ENCODE data around the gene QSOX1.
A peak's percentile ranks its signal among the peaks of the same experiment; 100 is the strongest.

The QSOX1 gene

GRCh38 chr1:180154325-180155181 is at the start of gene QSOX1:
Gene QSOX1, plus strand, starts transcription at chr1:180154869. Its CDS starts 39 bp downstream, at chr1:180154908.
- H3K27me3 ChIP-seq (replicated peaks; ENCODE audit: control insufficient read depth, insufficient read depth, low read length), result no peaks in the 10 kb centered on the region
- H3K4me3 ChIP-seq (ENCODE audit: low read length), result peak within 1 kb of the TSS; percentile 97
- peaks cover 46% of the 10 kb centered on the region for H3K4me1 ChIP-seq (ENCODE audit: control insufficient read depth, insufficient read depth, low read length)
- H3K36me3 ChIP-seq (ENCODE audit: control insufficient read depth, insufficient read depth, low read length, severe bottlenecking), result no peaks in the 10 kb centered on the region
- peak within 1 kb of the TSS; percentile 96 for H3K9ac ChIP-seq (ENCODE audit: low read length)
- DNase-seq (ENCODE audit: low read depth), result peak; percentile 96
- no peaks in the 10 kb centered on the region for H3K9me3 ChIP-seq (ENCODE audit: control insufficient read depth, low read length)

GRCh38 chr1:180112091-180112490 is 42.6 kb upstream of the QSOX1 start:
- H3K4me3 ChIP-seq (ENCODE audit: low read length), result no peak overlapping the region
- H3K27me3 ChIP-seq (replicated peaks; ENCODE audit: control insufficient read depth, insufficient read depth, low read length), result no peaks in the 10 kb centered on the region
- DNase-seq (ENCODE audit: low read depth), result no peak
- H3K4me1 ChIP-seq (ENCODE audit: control insufficient read depth, insufficient read depth, low read length), result peaks cover 16% of the 10 kb centered on the region
- no peaks in the 10 kb centered on the region for H3K9me3 ChIP-seq (ENCODE audit: control insufficient read depth, low read length)
- no peak overlapping the region for H3K9ac ChIP-seq (ENCODE audit: low read length)
- peaks cover 64% of the 10 kb centered on the region for H3K36me3 ChIP-seq (ENCODE audit: control insufficient read depth, insufficient read depth, low read length, severe bottlenecking)

- H3K27me3 ChIP-seq (replicated peaks; ENCODE audit: control insufficient read depth, insufficient read depth, low read length), result no peaks in the 10 kb centered on the region
- H3K36me3 ChIP-seq (ENCODE audit: control insufficient read depth, insufficient read depth, low read length, severe bottlenecking), result peaks cover 53% of the 10 kb centered on the region
- H3K4me1 ChIP-seq (ENCODE audit: control insufficient read depth, insufficient read depth, low read length), result peaks cover 26% of the 10 kb centered on the region
- H3K4me3 ChIP-seq (ENCODE audit: low read length), result no peak overlapping the region
- peak; percentile 60 for DNase-seq (ENCODE audit: low read depth)
- no peaks in the 10 kb centered on the region for H3K9me3 ChIP-seq (ENCODE audit: control insufficient read depth, low read length)
- peak overlapping the region; percentile 15 for H3K9ac ChIP-seq (ENCODE audit: low read length)
Measured at GRCh38 chr1:180112984-180113647, 41.6 kb upstream of the QSOX1 start.

- no peak for DNase-seq (ENCODE audit: low read depth)
- H3K9me3 ChIP-seq (ENCODE audit: control insufficient read depth, low read length), result no peaks in the 10 kb centered on the region
- peaks cover 27% of the 10 kb centered on the region for H3K4me1 ChIP-seq (ENCODE audit: control insufficient read depth, insufficient read depth, low read length)
- H3K27me3 ChIP-seq (replicated peaks; ENCODE audit: control insufficient read depth, insufficient read depth, low read length), result no peaks in the 10 kb centered on the region
- peaks cover 42% of the 10 kb centered on the region for H3K36me3 ChIP-seq (ENCODE audit: control insufficient read depth, insufficient read depth, low read length, severe bottlenecking)
- no peak overlapping the region for H3K9ac ChIP-seq (ENCODE audit: low read length)
- H3K4me3 ChIP-seq (ENCODE audit: low read length), result no peak overlapping the region
Measured at GRCh38 chr1:180114396-180114945, 40.2 kb upstream of the QSOX1 start.

GRCh38 chr1:180116964-180117763 is 37.5 kb upstream of the QSOX1 start:
- no peak for DNase-seq (ENCODE audit: low read depth)
- Histone ChIP-seq H3K4me3 (ENCODE audit: low read length) (no peak overlapping the region), H3K4me1 (ENCODE audit: control insufficient read depth, insufficient read depth, low read length) (peaks cover 27% of the 10 kb centered on the region), H3K9ac (ENCODE audit: low read length) (no peak overlapping the region), H3K36me3 (ENCODE audit: control insufficient read depth, insufficient read depth, low read length, severe bottlenecking) (peaks cover 15% of the 10 kb centered on the region), H3K9me3 (ENCODE audit: control insufficient read depth, low read length) (no peaks in the 10 kb centered on the region), H3K27me3 (replicated peaks; ENCODE audit: control insufficient read depth, insufficient read depth, low read length) (no peaks in the 10 kb centered on the region)

- peak; percentile 63 for DNase-seq (ENCODE audit: low read depth)
- Histone ChIP-seq H3K4me3 (ENCODE audit: low read length) (no peak overlapping the region), H3K27me3 (replicated peaks; ENCODE audit: control insufficient read depth, insufficient read depth, low read length) (no peaks in the 10 kb centered on the region), H3K9ac (ENCODE audit: low read length) (no peak overlapping the region), H3K36me3 (ENCODE audit: control insufficient read depth, insufficient read depth, low read length, severe bottlenecking) (peaks cover 10% of the 10 kb centered on the region), H3K4me1 (ENCODE audit: control insufficient read depth, insufficient read depth, low read length) (peaks cover 22% of the 10 kb centered on the region), H3K9me3 (ENCODE audit: control insufficient read depth, low read length) (no peaks in the 10 kb centered on the region)
Measured at GRCh38 chr1:180117764-180118116, 36.9 kb upstream of the QSOX1 start.

- peaks cover 4% of the 10 kb centered on the region for H3K36me3 ChIP-seq (ENCODE audit: control insufficient read depth, insufficient read depth, low read length, severe bottlenecking)
- H3K9me3 ChIP-seq (ENCODE audit: control insufficient read depth, low read length), result no peaks in the 10 kb centered on the region
- peaks cover 11% of the 10 kb centered on the region for H3K4me1 ChIP-seq (ENCODE audit: control insufficient read depth, insufficient read depth, low read length)
- DNase-seq (ENCODE audit: low read depth), result no peak
- H3K27me3 ChIP-seq (replicated peaks; ENCODE audit: control insufficient read depth, insufficient read depth, low read length), result no peaks in the 10 kb centered on the region
- H3K4me3 ChIP-seq (ENCODE audit: low read length), result no peak overlapping the region
- H3K9ac ChIP-seq (ENCODE audit: low read length), result no peak overlapping the region
Measured at GRCh38 chr1:180119837-180120236, 34.8 kb upstream of the QSOX1 start.

GRCh38 chr1:180123463-180123936 is 31.2 kb upstream of the QSOX1 start:
- H3K4me1 ChIP-seq (ENCODE audit: control insufficient read depth, insufficient read depth, low read length), result no peaks in the 10 kb centered on the region

GRCh38 chr1:180130651-180131050 is 24.0 kb upstream of the QSOX1 start:
- no peak for DNase-seq (ENCODE audit: low read depth)
- Histone ChIP-seq H3K27me3 (replicated peaks; ENCODE audit: control insufficient read depth, insufficient read depth, low read length) (no peaks in the 10 kb centered on the region), H3K36me3 (ENCODE audit: control insufficient read depth, insufficient read depth, low read length, severe bottlenecking) (no peaks in the 10 kb centered on the region), H3K9ac (ENCODE audit: low read length) (no peak overlapping the region), H3K4me1 (ENCODE audit: control insufficient read depth, insufficient read depth, low read length) (peaks cover 4% of the 10 kb centered on the region), H3K9me3 (ENCODE audit: control insufficient read depth, low read length) (no peaks in the 10 kb centered on the region), H3K4me3 (ENCODE audit: low read length) (no peak overlapping the region)

More at GRCh38 chr1:180123463-180123936, 31.2 kb upstream of the QSOX1 start:
- no peaks in the 10 kb centered on the region for H3K36me3 ChIP-seq (ENCODE audit: control insufficient read depth, insufficient read depth, low read length, severe bottlenecking)
- no peak overlapping the region for H3K4me3 ChIP-seq (ENCODE audit: low read length)
- no peaks in the 10 kb centered on the region for H3K27me3 ChIP-seq (replicated peaks; ENCODE audit: control insufficient read depth, insufficient read depth, low read length)
- no peak overlapping the region for H3K9ac ChIP-seq (ENCODE audit: low read length)
- peak; percentile 12 for DNase-seq (ENCODE audit: low read depth)
- no peaks in the 10 kb centered on the region for H3K9me3 ChIP-seq (ENCODE audit: control insufficient read depth, low read length)

GRCh38 chr1:180131510-180131909 is 23.2 kb upstream of the QSOX1 start:
- no peaks in the 10 kb centered on the region for H3K27me3 ChIP-seq (replicated peaks; ENCODE audit: control insufficient read depth, insufficient read depth, low read length)
- DNase-seq (ENCODE audit: low read depth), result peak; percentile 85
- no peak overlapping the region for H3K9ac ChIP-seq (ENCODE audit: low read length)
- peaks cover 4% of the 10 kb centered on the region for H3K4me1 ChIP-seq (ENCODE audit: control insufficient read depth, insufficient read depth, low read length)
- H3K9me3 ChIP-seq (ENCODE audit: control insufficient read depth, low read length), result no peaks in the 10 kb centered on the region
- H3K36me3 ChIP-seq (ENCODE audit: control insufficient read depth, insufficient read depth, low read length, severe bottlenecking), result no peaks in the 10 kb centered on the region
- H3K4me3 ChIP-seq (ENCODE audit: low read length), result no peak overlapping the region
